Activated CD8-positive, alpha-beta T cell treated with anti-CD3 and anti-CD28 coated beads for 36 hours (primary cell): Measurements from ENCODE around the gene ODF2. TPM values are rescaled to one million over a fixed set of nuclear protein-coding genes. Genes with fewer than 3 reads are reported as not detected.
A peak's percentile ranks its signal among the peaks of the same experiment; 100 is the strongest.
"Not testable (repeated sequence)": the region's sequence is repeated elsewhere in the genome, so short reads cannot be mapped to it uniquely, and the experiment has no call there.

ENCODE experiments used
- ATAC-seq: fragments of 200-7000 bp; cut with Tn5 transposase; one replicate; pipeline ENCODE4 v1.10.0; 2021; ENCODE audit warnings: mild to moderate bottlenecking, moderate library complexity
- CTCF ChIA-PET: fragments of 350-600 bp; sonication (Branson Sonifier 250); formaldehyde crosslinking; loops from one replicate; lab custom pipeline; 2021; ENCODE audit warnings: antibody characterized with exemption; lab: Charles Lee
- POLR2A ChIA-PET: fragments of 350-600 bp; sonication (Branson Sonifier 250); formaldehyde crosslinking; loops from one replicate; lab custom pipeline; 2021; ENCODE audit warnings: antibody characterized with exemption; lab: Charles Lee
- DNase-seq: peaks from one replicate; pipeline ENCODE4 v3.0.0-alpha.2; 2020
- H3K27ac Mint-ChIP-seq: one replicate; pipeline ENCODE4 v1.8.0; 2021; ENCODE audit warnings: mild to moderate bottlenecking, mixed read lengths
- H3K27me3 Mint-ChIP-seq: one replicate; pipeline ENCODE4 v1.8.0; 2021; ENCODE audit warnings: mixed read lengths
- H3K36me3 Mint-ChIP-seq: one replicate; pipeline ENCODE4 v1.8.0; 2021; ENCODE audit warnings: low read depth, mixed read lengths
- H3K4me1 Mint-ChIP-seq: one replicate; pipeline ENCODE4 v1.8.0; 2021; ENCODE audit warnings: low read depth, mixed read lengths
- H3K4me3 Mint-ChIP-seq: one replicate; pipeline ENCODE4 v1.8.0; 2021; ENCODE audit warnings: mild to moderate bottlenecking, moderate library complexity, mixed read lengths
- H3K9me3 Mint-ChIP-seq: one replicate; pipeline ENCODE4 v1.8.0; 2021; ENCODE audit warnings: mixed read lengths
- CTCF ChIP-seq: fragments of 200-600 bp; IDR thresholded peaks from one replicate; pipeline ENCODE4 v1.8.0; 2022; ENCODE audit warnings: antibody characterized with exemption, mild to moderate bottlenecking
- intact Hi-C: fragments of 100-400 bp; cut with micrococcal nuclease; formaldehyde crosslinking; loops from one replicate; pipeline ENCODE4 v1.10.0; 2022
- total RNA-seq, 2 experiments: library from RNA; stranded (reverse); gene quantifications; one replicate each; pipeline ENCODE4 v1.2.3, GENCODE V29; 2021

The ODF2 gene
- total RNA-seq, 2 experiments from 2014 or later = 79.3 to 83.6 TPM

DNA sequence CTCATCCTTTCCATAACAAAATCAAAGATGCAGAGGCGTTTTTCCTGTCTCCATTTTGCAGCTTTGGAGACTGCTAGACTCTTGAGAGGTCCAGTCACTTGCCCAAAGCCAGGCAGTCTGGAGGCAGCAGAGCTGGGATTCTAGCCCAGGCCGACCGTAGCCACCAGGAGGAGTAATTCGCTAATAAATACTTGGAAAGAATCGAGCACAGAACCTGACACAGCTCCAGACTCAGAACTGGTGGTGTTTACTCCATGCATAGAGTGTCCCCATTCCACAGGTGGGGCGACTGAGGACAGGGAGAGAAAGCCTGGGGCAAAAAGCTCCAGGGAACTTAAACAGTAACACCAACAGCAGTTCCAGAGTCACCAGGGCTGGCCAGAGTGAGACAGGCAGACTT, 45.8 kb upstream of the ODF2 start:
- no peak for ATAC-seq
- POLR2A ChIA-PET = interaction anchor here (0.6 to 0.9 kb wide), 2 partner anchors 12 to 39 kb away, joined by 3 read pairs; partner anchors contain the start of gene URM1
- H3K27me3 Mint-ChIP-seq = peaks cover 34% of the 10 kb centered on the region

DNA sequence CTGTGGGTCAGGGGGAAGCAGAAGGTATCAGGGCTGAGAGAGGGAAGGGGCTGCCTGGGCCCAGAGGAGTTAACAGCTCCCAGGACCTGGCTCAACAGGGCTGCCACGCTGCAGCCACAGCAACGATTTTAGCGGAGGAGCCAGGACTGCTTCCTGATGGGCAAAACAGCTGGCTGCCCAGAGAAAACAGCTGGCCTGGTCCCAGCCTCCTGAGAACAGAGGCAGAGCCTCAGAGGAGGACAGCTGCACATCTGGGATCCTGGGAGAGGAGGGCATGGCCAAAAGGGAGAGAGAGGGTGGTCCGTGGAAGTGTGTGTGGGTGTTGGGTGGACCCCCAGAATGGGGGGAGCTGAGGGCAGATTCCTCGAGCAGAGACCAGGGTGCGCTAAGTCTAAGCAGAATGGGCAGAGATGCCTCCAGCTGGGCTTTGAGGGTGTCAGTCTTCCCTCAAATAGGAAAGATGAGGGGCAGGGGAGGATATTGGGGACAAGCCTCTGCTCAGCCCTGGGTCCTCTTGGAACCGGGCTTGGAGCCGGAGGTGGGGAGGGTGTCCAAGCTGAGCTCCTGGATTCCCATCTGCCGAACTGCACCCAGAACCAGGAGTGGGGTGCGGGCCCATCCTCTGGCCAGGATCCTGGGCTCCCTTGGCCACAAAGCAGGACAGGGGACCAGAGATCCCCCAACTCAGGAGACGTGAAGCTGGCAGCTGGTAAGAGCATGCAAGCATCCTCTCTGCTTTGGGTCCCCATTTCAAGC, 44.3 kb upstream of the ODF2 start:
- H3K27me3 Mint-ChIP-seq = peaks cover 41% of the 10 kb centered on the region

More for the DNA sequence above, 45.8 kb upstream of the ODF2 start:
- no peak for TF ChIP-seq CTCF
- no peak overlapping the region for H3K27ac Mint-ChIP-seq
- H3K36me3 Mint-ChIP-seq = no peaks in the 10 kb centered on the region
- intact Hi-C loops = loop anchor here (5.0 kb wide), 1 partner anchor 48 kb away; no protein-coding TSS in a partner anchor
- no peak for DNase-seq
- CTCF ChIA-PET = interaction anchor here (0.8 to 7.2 kb wide), 3 partner anchors 10 to 115 kb away, joined by 3 to 60 read pairs (median 15); partner anchors contain the start of gene CERCAM
- H3K4me3 Mint-ChIP-seq = no peak overlapping the region
- no peaks in the 10 kb centered on the region for H3K9me3 Mint-ChIP-seq
- H3K4me1 Mint-ChIP-seq = no peaks in the 10 kb centered on the region

DNA sequence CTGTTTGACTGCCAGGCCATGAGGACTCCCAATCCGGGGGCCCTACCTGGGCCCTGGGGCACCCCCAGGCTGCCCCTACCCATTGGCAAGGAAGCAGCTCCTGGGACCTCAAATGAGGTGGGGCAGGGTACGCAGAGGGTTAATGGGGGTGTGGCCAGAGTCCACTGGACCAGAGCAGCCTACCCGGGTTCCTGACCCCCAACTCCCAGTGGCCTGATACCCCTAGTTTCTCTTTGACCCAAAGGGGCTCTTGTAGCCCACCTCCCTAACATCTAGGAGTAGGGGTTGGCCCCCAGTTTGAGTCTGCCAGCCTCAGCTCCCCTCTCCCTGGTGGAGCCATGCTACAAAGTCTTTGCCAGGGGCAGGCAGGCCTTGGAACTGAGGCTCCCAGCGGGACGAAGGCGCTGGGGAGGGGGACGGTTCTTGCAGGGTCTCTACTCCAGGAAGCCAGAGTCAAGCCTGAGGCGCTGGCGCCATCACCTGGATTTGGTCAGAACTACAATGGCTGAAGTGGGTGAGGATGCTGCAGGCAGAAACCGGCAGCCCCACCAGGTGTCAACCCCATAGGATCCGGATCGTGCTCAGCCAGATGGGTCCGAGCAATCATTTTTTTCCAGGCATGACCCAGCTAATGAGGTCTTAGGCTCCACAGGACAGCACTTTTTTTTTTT, 43.6 kb upstream of the ODF2 start:
- no peaks in the 10 kb centered on the region for H3K9me3 Mint-ChIP-seq
- H3K27ac Mint-ChIP-seq = no peak overlapping the region
- CTCF ChIA-PET = interaction anchor here (0.9 to 7.2 kb wide), 8 partner anchors 8 to 117 kb away, joined by 3 to 60 read pairs (median 4); partner anchors contain the start of genes CERCAM and URM1
- peak; percentile 62 for TF ChIP-seq CTCF
- no peak overlapping the region for H3K4me3 Mint-ChIP-seq
- H3K4me1 Mint-ChIP-seq = no peaks in the 10 kb centered on the region
- POLR2A ChIA-PET = interaction anchor here (0.7 to 2.4 kb wide), 5 partner anchors 8 to 50 kb away, joined by 3 to 6 read pairs (median 4); partner anchors contain the start of gene CERCAM
- DNase-seq = peak; percentile 79
- ATAC-seq = peak; percentile 83
- H3K36me3 Mint-ChIP-seq = no peaks in the 10 kb centered on the region
- intact Hi-C loops = loop anchor here (5.0 kb wide), 1 partner anchor 50 kb away; no protein-coding TSS in a partner anchor
- H3K27me3 Mint-ChIP-seq = peaks cover 42% of the 10 kb centered on the region

More for the DNA sequence above, 44.3 kb upstream of the ODF2 start:
- Mint-ChIP-seq H3K27ac (no peak overlapping the region), H3K36me3 (no peaks in the 10 kb centered on the region), H3K9me3 (no peaks in the 10 kb centered on the region), H3K4me3 (no peak overlapping the region), H3K4me1 (no peaks in the 10 kb centered on the region)
- intact Hi-C loops = loop anchor here (5.0 kb wide), 1 partner anchor 49 kb away; no protein-coding TSS in a partner anchor
- DNase-seq (no peak), ATAC-seq (no peak)
- no peak for TF ChIP-seq CTCF
- CTCF ChIA-PET = interaction anchor here (1.0 to 7.2 kb wide), 8 partner anchors 8 to 221 kb away, joined by 3 to 60 read pairs (median 4); partner anchors contain the start of genes CERCAM and CIZ1
- POLR2A ChIA-PET = interaction anchor here (0.7 to 2.4 kb wide), 6 partner anchors 8 to 50 kb away, joined by 3 to 6 read pairs (median 4); partner anchors contain the start of gene CERCAM

GRCh38 chr9:128413728-128414127, 42.1 kb upstream of the ODF2 start:
- H3K4me3 Mint-ChIP-seq, DNase-seq, H3K9me3 Mint-ChIP-seq, H3K27ac Mint-ChIP-seq, POLR2A ChIA-PET, H3K4me1 Mint-ChIP-seq, H3K36me3 Mint-ChIP-seq, ATAC-seq: not testable (repeated sequence)
- intact Hi-C loops = loop anchor here (5.0 kb wide), 1 partner anchor 51 kb away; no protein-coding TSS in a partner anchor
- CTCF ChIA-PET = interaction anchor here (3.3 to 7.2 kb wide), 2 partner anchors 25 to 51 kb away, joined by 13 to 60 read pairs; no protein-coding TSS in a partner anchor
- peaks cover 36% of the 10 kb centered on the region for H3K27me3 Mint-ChIP-seq

GRCh38 chr9:128414461-128414860, 41.3 kb upstream of the ODF2 start:
- POLR2A ChIA-PET = no interaction called here
- no peak for ATAC-seq
- no peak for DNase-seq
- CTCF ChIA-PET = interaction anchor here (1.0 to 7.2 kb wide), 3 partner anchors 25 to 52 kb away, joined by 3 to 60 read pairs (median 13); no protein-coding TSS in a partner anchor
- H3K4me3 Mint-ChIP-seq = no peak overlapping the region
- no peaks in the 10 kb centered on the region for H3K36me3 Mint-ChIP-seq
- H3K9me3 Mint-ChIP-seq = no peaks in the 10 kb centered on the region
- no peak overlapping the region for H3K27ac Mint-ChIP-seq
- intact Hi-C loops = loop anchor here (5.0 kb wide), 1 partner anchor 52 kb away; no protein-coding TSS in a partner anchor
- peaks cover 41% of the 10 kb centered on the region for H3K27me3 Mint-ChIP-seq
- TF ChIP-seq CTCF = no peak
- H3K4me1 Mint-ChIP-seq = peaks cover 4% of the 10 kb centered on the region
